Chondrocyte (in vitro differentiated cells): Measurements from ENCODE around the gene MBD1. TPM values are rescaled to one million over a fixed set of nuclear protein-coding genes. Genes with fewer than 3 reads are reported as not detected.

Experiments
- DNase-seq: peaks from one replicate; pipeline ENCODE4 v3.0.0; 2021; ENCODE audit warnings: mixed read lengths, low spot score
- H3K27ac Mint-ChIP-seq: one replicate; pipeline ENCODE4 v1.8.0; 2021; ENCODE audit warnings: mild to moderate bottlenecking, moderate library complexity, mixed read lengths; ENCODE audit not compliant: unreplicated experiment
- H3K27me3 Mint-ChIP-seq: 2 replicates; pipeline ENCODE4 v1.8.0; 2021; ENCODE audit warnings: low read depth, mixed read lengths
- H3K36me3 Mint-ChIP-seq: 2 replicates; pipeline ENCODE4 v1.8.0; 2021; ENCODE audit warnings: low read depth, mixed read lengths
- H3K4me1 Mint-ChIP-seq: 2 replicates; pipeline ENCODE4 v1.8.0; 2021; ENCODE audit warnings: low read depth, mild to moderate bottlenecking, mixed read lengths
- H3K4me3 Mint-ChIP-seq: one replicate; pipeline ENCODE4 v1.8.0; 2021; ENCODE audit warnings: mild to moderate bottlenecking, moderate library complexity, mixed read lengths; ENCODE audit not compliant: unreplicated experiment
- H3K9me3 Mint-ChIP-seq: 2 replicates; pipeline ENCODE4 v1.8.0; 2021; ENCODE audit warnings: low read depth, mixed read lengths
- CTCF ChIP-seq: fragments of 200-600 bp; sonication (generic); IDR thresholded peaks from 2 replicates; pipeline ENCODE4 v1.5.0; 2021; ENCODE audit warnings: antibody characterized with exemption, mild to moderate bottlenecking, moderate library complexity
- total RNA-seq: library from RNA; stranded (reverse); gene quantifications from 3 replicates; pipeline ENCODE4 v1.2.1, GENCODE V29; 2021

MBD1 gene
- total RNA-seq, 1 donor from 2014 or later = 62.0 TPM

DNA sequence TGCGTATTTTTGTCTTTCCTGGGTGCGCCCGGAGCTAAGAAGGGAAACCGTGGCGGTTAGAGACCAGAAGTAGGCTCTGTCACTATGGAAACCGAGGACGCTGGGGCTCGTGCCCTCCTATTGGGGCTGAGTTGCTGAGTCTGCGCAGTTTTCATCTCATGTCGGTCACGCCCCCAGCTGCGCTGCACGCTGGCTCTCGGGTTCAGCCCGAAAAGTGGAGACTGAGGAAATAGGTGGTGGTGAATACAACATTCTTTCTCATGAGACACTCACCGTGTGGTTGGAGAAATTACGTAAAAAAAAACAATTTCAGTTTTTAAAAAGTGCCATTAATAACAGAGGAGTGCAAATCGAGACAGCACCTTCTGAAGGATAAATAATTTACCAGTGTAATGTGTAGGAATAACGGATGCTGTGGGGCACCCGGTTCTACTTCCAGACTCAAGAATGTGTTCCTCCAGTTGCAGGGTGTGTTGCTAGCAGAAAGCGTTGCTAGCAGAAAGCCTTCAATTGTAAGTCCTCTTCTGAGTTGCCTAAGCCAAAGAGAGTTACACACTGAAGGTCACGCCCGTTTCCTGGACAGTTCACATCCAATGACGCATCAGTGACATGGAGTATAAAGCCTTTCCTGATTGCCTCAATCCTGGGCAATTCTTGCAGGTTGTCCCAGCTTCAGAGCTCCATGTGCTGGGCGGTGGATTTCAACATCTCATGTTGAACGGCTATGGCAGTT is 26.6 kb upstream of the MBD1 start:
- peak overlapping the region; percentile 87 for H3K4me3 Mint-ChIP-seq
- H3K36me3 Mint-ChIP-seq = no peaks in the 10 kb centered on the region
- H3K27me3 Mint-ChIP-seq = peaks cover 24% of the 10 kb centered on the region
- H3K4me1 Mint-ChIP-seq = peaks cover 16% of the 10 kb centered on the region
- no peak for DNase-seq
- H3K27ac Mint-ChIP-seq = peak overlapping the region; percentile 89
- peaks cover 4% of the 10 kb centered on the region for H3K9me3 Mint-ChIP-seq
- TF ChIP-seq CTCF = no peak

GRCh38 chr18:50307400-50307737 is 26.0 kb upstream of the MBD1 start:
- DNase-seq = no peak
- peaks cover 4% of the 10 kb centered on the region for H3K9me3 Mint-ChIP-seq
- H3K4me3 Mint-ChIP-seq = peak overlapping the region; percentile 87
- TF ChIP-seq CTCF = no peak
- no peak overlapping the region for H3K27ac Mint-ChIP-seq
- H3K36me3 Mint-ChIP-seq = no peaks in the 10 kb centered on the region
- H3K27me3 Mint-ChIP-seq = peaks cover 29% of the 10 kb centered on the region
- H3K4me1 Mint-ChIP-seq = peaks cover 16% of the 10 kb centered on the region

DNA sequence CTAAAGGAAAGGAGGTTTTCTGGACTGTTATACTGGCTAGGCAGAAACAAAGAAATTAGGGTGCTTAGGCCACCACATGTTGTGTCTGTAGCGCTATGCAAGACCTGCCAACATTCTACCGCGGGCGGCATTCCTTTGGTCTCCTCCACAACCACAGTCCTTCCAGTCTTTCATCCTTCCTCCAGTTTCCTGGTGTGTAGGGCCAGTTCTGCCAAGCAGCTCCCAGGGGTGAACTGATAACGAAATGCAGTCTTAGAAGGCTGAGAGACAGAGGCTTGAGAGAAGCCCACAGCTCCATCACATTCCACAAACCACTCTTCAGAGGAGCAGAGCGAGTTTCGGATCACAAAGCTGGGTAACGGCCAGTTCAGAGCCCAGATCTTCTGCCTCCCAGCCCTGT is 25.6 kb upstream of the MBD1 start:
- peaks cover 4% of the 10 kb centered on the region for H3K9me3 Mint-ChIP-seq
- DNase-seq = no peak
- H3K36me3 Mint-ChIP-seq = no peaks in the 10 kb centered on the region
- no peak overlapping the region for H3K27ac Mint-ChIP-seq
- H3K27me3 Mint-ChIP-seq = peaks cover 30% of the 10 kb centered on the region
- peak overlapping the region; percentile 87 for H3K4me3 Mint-ChIP-seq
- no peak for TF ChIP-seq CTCF
- peaks cover 16% of the 10 kb centered on the region for H3K4me1 Mint-ChIP-seq

- peaks cover 5% of the 10 kb centered on the region for H3K4me1 Mint-ChIP-seq
- H3K4me3 Mint-ChIP-seq = no peak overlapping the region
- no peak overlapping the region for H3K27ac Mint-ChIP-seq
- no peak for DNase-seq
- H3K36me3 Mint-ChIP-seq = no peaks in the 10 kb centered on the region
- H3K9me3 Mint-ChIP-seq = peaks cover 4% of the 10 kb centered on the region
- H3K27me3 Mint-ChIP-seq = peaks cover 50% of the 10 kb centered on the region
- no peak for TF ChIP-seq CTCF
Measured at GRCh38 chr18:50301074-50301473, 19.8 kb upstream of the MBD1 start.

DNA sequence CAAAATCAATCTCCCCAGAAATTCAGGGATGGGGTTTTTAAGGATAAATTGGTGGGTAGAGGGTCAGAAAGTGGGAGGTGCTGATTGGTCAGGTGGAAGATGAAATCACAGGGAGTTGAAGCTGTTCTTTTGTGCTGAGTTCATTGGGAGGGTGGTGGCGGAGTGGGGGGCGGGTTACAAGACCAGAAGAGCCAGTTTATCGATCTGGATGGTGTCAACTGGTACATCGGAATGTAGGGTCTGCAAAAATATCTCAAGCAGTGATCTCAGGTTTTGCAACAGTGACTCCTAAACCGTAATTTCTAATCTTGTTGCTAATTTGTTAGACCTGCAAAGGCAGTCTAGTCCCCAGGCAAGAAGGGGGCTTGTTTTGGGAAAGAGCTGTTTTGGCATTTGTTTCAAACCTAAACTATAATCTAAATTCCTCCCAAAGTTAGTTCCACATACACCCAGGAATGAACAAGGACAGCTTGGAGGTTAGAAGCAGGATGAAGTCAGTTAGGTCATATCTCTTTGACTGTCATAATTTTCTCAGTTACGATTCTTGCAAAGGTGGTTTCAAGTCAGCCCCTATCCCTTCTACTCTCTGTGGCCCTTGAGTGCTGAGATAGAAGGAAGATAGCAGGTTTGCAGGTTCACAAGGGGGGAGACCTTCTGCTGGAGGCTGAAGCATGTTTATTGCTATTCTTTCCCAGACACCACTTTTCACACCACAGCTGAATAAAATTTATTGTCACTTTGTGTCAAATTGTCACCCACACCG is 18.5 kb upstream of the MBD1 start:
- H3K27ac Mint-ChIP-seq = no peak overlapping the region
- peaks cover 49% of the 10 kb centered on the region for H3K27me3 Mint-ChIP-seq
- H3K36me3 Mint-ChIP-seq = no peaks in the 10 kb centered on the region
- no peaks in the 10 kb centered on the region for H3K9me3 Mint-ChIP-seq
- H3K4me3 Mint-ChIP-seq = no peak overlapping the region
- TF ChIP-seq CTCF = no peak
- H3K4me1 Mint-ChIP-seq = peaks cover 5% of the 10 kb centered on the region
- DNase-seq = no peak
